Motor neuron (in vitro differentiated cells): ENCODE data around the gene ADCY6. TPM values are rescaled to one million over a fixed set of nuclear protein-coding genes. Genes with fewer than 3 reads are reported as not detected.
"Not testable (repeated sequence)": the region's sequence is repeated elsewhere in the genome, so short reads cannot be mapped to it uniquely, and the experiment has no call there.

Experiments
- ATAC-seq, 8 experiments: fragments of 200-7000 bp; cut with Tn5 transposase; replicated peaks in 6 of 8; 2 replicates each; pipeline ENCODE4 v1.8.0; 2021; ENCODE audit warnings: mild to moderate bottlenecking in 8 of 8, moderate library complexity in 8 of 8
- H3K27ac ChIP-seq, 2 donors: fragments of 250-450 bp; sonication (Bioruptor Pico); 2 replicates each; pipeline ENCODE4 v1.9.0; 2021; ENCODE audit warnings: antibody characterized with exemption in 2 of 2, mild to moderate bottlenecking in 2 of 2, moderate library complexity in 1 of 2
- H3K4me1 ChIP-seq, 2 donors: fragments of 250-450 bp; sonication (Bioruptor Pico); replicated peaks in 1 of 2; 2 replicates each; pipeline ENCODE4 v1.6.1; 2021; ENCODE audit warnings: antibody characterized with exemption in 2 of 2, mild to moderate bottlenecking in 2 of 2, moderate library complexity in 1 of 2
- H3K4me3 ChIP-seq, 5 donors: fragments of 250-450 bp; sonication (Bioruptor Pico); 2 replicates each; pipeline ENCODE4 v1.9.0; 2021; ENCODE audit warnings: antibody characterized with exemption in 5 of 5, mild to moderate bottlenecking in 5 of 5, moderate library complexity in 4 of 5
- WGBS, 10 experiments: fragments of 450-650 bp; shearing (Covaris generic); methylation state at CpG; one replicate each; pipeline ENCODE4 v1.0.0; 2022; 5-methylcytosine and 5-hydroxymethylcytosine counted together
- in situ Hi-C, 9 experiments: fragments of 400-800 bp; cut with MboI; loops; one replicate each; pipeline ENCODE4 v1.15.0; 2021; ENCODE audit warnings: low sequenced_read_pairs in 9 of 9, low pct_unique_long_range_greater_than_20kb in 2 of 9; ENCODE audit not compliant: unreplicated experiment in 9 of 9
- total RNA-seq, 8 experiments: library from RNA; unstranded; fragments of 300-600 nt; gene quantifications; 2 replicates each; pipeline versions ENCODE4 v1.2.3 to v1.2.4, GENCODE V29; 2022

Gene ADCY6
- total RNA-seq, 8 experiments from 2014 or later: 12.4 to 43.6 (median 20.0) TPM

DNA sequence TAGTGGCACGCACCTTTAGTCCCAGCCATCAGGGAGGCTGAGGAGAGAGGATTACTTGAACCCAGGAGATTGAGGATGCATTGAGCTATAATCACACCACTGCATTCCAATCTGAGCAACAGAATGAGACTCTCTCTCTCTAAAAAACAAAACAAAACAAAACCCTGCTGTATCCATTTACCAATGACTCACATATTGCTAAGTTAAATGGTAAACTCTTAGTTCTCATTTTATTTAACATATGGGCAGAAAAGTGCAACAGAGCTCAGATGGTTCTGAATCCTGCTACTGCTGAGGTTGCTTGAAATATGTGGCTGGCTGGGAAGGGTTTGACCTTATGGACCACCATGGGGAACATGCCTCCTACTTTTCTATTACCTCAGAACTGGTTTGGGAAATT is 38.7 kb downstream of the ADCY6 start:
- WGBS, 10 experiments: 100% methylated on average over 1 of the region's 1 CpG; no CpG with 5 or more reads in 7 of the 10 experiments
- in situ Hi-C loops: no loop called here
- Histone ChIP-seq H3K4me1 (no peaks in the 10 kb centered on the region), H3K4me3 (no peak overlapping the region), H3K27ac (no peak overlapping the region)
- peak in 2 of 8 experiments; percentile 36 to 47 for ATAC-seq

DNA sequence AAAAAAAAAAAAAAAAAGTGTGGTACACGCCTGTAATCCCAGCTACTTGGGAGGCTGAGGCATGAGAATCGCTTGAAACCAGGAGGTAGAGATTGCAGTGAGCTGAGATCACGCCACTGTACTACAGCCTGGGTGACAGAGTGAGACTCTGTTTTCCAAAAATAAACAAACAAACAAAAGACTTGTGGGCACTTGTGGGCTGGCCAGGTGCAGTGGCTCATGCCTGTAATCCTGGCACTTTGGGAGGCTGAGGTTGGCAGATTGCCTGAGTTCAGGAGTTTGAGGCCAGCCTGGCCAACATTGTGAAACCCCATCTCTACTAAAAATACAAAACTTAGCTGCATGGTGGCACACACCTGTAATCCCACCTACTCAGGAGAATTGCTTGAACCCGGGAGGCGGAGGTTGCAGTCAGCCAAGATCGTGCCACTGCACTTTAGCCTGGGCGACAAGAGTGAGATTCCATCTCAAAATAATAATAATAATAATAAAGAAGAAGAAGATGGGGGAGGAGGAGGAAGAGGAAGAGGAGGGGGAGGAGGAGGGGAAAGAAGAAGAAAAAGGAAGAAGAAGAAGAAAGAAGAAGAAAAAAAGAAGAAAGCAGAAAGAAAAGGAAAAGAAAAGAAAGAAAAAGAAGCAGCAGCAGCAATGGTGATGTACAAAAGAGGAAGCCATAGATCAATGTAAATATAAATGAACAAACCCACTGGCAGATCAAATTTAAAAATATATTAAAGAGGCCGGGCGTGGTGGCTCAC is 44.5 kb downstream of the ADCY6 start:
- ATAC-seq: no peak
- WGBS, 10 experiments: 42 to 100% (median 79%) methylated on average over 2 to 7 of the region's 9 CpGs; no CpG with 5 or more reads in 3 of the 10 experiments
- Histone ChIP-seq H3K4me3 (no peak overlapping the region), H3K27ac (no peak overlapping the region), H3K4me1 (no peaks in the 10 kb centered on the region)
- in situ Hi-C loops: no loop called here

DNA sequence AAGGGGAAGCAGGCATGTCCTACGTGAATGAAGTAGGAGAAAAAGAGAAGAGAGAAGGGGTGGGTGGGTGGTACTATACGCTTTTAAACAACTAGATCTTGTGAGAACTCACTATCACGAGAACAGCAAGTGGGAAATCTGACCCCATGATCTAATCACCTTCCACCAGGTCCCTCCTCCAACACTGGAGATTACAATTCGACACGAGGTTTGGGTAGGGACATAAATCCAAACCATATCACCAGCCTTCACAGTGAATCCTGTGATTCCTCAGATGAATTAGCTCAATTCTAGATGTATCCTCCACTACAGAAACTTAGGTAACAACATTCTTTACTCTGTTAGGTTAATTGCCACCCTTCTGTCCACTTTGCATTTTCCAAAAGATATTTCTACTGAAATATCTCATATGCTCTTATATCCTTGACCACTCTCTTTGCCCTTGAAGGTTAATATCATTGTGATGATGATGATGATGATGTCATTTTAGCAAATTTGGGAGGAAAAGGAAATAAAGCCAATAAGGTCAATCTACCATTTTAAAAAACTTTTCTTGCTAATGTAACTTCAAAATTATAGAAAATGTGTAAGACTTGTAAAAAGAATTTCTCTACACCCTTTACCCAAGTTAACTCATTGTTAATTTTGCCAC is 49.1 kb downstream of the ADCY6 start:
- Histone ChIP-seq H3K4me1 (no peaks in the 10 kb centered on the region), H3K27ac (no peak overlapping the region), H3K4me3 (no peak overlapping the region)
- no peak for ATAC-seq
- 16 to 78% (median 40%) methylated on average over 1 to 4 of the region's 5 CpGs; no CpG with 5 or more reads in 1 of the 10 experiments for WGBS, 10 experiments
- in situ Hi-C loops: no loop called here

DNA sequence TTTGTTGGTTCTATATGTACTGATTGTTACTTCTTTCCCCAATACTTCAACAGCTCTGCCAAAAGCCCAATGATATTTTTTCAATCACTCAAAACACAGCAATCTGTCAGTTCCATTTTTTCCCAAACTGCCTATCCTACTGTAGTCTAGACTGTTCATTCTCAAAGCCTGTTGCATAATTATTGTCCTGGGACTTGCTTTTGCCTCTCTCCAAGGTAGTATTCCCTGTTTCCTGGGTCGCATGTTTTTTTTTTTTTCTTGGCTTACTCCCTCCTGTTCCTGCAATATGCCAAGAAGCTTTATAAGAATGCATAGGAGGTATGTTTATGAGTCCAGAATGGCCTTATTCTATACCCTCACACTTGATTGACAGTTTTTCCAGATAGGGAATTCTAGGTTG is 52.4 kb downstream of the ADCY6 start:
- Histone ChIP-seq H3K4me3 (no peak overlapping the region), H3K27ac (no peak overlapping the region), H3K4me1 (no peaks in the 10 kb centered on the region)
- in situ Hi-C loops: no loop called here
- 17 to 75% (median 36%) methylated on average over 1 of the region's 1 CpG; no CpG with 5 or more reads in 1 of the 10 experiments for WGBS, 10 experiments
- no peak for ATAC-seq

DNA sequence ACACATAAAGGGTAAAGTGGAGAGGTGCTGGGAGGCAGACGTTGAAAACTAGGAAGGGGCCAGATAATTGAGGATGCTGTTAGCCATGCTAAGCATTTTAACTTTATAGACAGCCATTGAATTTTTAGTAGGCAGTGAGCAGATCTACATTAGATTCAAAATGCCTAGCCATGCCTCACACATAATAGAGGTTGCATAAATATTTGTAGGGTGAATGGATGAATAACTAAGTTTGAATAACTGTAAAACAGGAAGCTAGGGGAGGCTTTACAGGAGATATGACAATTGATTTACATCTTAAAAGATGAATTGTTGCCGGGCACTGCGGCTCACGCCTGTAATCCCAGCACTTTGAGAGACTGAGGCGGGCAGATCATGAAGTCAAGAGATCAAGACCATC is 60.1 kb downstream of the ADCY6 start:
- Histone ChIP-seq H3K27ac (no peak overlapping the region), H3K4me1 (no peaks in the 10 kb centered on the region), H3K4me3 (no peak overlapping the region)
- peak in 4 of 8 experiments; percentile 22 to 99 (median 93) for ATAC-seq
- in situ Hi-C loops: no loop called here
- 21 to 57% (median 43%) methylated on average over 1 to 4 of the region's 5 CpGs; no CpG with 5 or more reads in 5 of the 10 experiments for WGBS, 10 experiments

DNA sequence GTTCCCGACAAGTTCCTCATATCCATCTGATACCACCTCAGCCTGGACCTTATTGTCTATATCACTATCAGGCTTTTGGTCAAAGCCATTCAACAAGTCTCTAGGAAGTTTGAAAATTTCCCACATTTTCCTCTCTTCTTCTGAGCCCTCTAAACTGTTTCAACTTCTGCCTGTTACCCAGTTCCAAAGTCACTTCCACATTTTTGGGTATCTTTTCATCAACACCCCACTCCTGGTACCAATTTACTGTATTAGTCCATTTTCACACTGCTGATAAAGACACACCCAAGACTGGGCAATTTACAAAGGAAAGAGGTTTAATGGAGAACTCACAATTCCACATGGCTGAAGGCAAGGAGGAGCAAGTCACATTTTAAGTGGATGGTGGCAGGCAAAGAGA is 68.2 kb downstream of the ADCY6 start:
- 0 to 100% (median 79%) methylated on average over 1 of the region's 1 CpG; no CpG with 5 or more reads in 2 of the 10 experiments for WGBS, 10 experiments
- H3K4me1 ChIP-seq, ATAC-seq, H3K4me3 ChIP-seq, H3K27ac ChIP-seq, in situ Hi-C loops: not testable (repeated sequence)

DNA sequence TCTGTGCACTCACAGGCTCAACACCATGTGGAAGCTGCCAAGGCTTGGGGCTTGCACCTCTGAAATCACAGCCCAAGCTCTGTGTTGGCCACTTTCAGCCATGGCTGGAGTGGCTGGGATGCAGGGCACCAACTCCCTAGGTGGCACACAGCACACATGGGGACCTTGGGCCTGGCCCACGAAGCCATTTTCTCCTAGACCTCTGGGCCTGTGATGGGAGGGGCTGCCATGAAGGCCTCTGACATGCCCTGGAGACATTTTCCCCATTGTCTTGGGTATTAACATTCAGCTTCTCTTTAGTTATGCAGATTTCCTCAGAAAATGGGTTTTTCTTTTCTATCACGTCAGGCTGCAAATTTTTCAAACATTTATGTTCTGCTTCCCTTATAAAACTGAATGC is 68.7 kb downstream of the ADCY6 start:
- in situ Hi-C loops, ATAC-seq, H3K27ac ChIP-seq, H3K4me1 ChIP-seq, H3K4me3 ChIP-seq: not testable (repeated sequence)
- 13 to 86% (median 39%) methylated on average over 1 to 2 of the region's 2 CpGs; no CpG with 5 or more reads in 2 of the 10 experiments for WGBS, 10 experiments

DNA sequence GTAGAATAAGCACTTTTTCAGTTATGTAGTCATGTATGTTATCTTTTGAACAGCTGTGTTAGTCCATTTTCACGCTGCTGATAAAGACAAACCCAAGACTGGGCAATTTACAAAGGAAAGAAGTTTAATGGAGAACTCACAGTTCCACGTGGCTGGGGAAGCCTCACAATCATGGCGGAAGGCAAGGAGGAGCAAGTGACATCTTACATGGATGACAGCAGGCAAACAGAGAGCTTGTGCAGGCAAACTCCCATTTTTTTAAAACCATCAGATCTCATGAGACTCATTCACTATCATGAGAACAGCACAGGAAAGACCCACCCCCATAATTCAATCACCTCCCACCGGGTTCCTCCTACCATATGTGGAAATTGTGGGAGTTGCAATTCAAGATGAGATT is 69.9 kb downstream of the ADCY6 start:
- WGBS, 10 experiments: 63 to 100% (median 87%) methylated on average over 1 to 4 of the region's 4 CpGs; no CpG with 5 or more reads in 3 of the 10 experiments
- in situ Hi-C loops, H3K4me3 ChIP-seq, H3K27ac ChIP-seq, ATAC-seq: not testable (repeated sequence)
- peaks cover 13 to 17% of the 10 kb centered on the region in 2 donors for H3K4me1 ChIP-seq

DNA sequence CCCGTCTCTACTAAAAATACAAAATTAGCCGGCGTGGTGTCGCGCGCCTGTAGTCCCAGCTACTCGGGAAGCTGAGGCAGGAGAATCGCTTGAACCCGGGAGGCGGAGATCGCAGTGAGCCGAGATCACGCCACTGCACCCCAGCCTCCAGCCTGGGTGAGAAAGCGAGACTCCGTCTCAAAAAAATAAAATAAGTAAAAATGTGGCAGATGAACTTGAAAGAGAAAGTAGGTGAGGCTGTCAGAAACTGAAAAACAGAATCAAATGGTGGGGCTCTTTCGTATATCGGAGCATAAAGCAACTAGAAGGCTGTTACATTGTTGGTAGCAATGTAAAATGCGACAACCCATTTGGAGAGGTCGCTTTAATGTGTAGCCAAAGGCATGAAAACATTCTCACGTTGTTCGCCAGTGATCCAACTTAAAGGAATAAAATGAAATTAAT is 71.6 kb downstream of the ADCY6 start:
- H3K4me1 ChIP-seq: peaks cover 13 to 20% of the 10 kb centered on the region in 2 donors
- peak overlapping the region; percentile 85 to 93 for H3K27ac ChIP-seq
- no peak for ATAC-seq
- 0 to 69% (median 21%) methylated on average over 2 to 19 of the region's 21 CpGs; no CpG with 5 or more reads in 1 of the 10 experiments for WGBS, 10 experiments
- in situ Hi-C loops: no loop called here
- peak overlapping the region; percentile 52 to 91 (median 79) for H3K4me3 ChIP-seq

DNA sequence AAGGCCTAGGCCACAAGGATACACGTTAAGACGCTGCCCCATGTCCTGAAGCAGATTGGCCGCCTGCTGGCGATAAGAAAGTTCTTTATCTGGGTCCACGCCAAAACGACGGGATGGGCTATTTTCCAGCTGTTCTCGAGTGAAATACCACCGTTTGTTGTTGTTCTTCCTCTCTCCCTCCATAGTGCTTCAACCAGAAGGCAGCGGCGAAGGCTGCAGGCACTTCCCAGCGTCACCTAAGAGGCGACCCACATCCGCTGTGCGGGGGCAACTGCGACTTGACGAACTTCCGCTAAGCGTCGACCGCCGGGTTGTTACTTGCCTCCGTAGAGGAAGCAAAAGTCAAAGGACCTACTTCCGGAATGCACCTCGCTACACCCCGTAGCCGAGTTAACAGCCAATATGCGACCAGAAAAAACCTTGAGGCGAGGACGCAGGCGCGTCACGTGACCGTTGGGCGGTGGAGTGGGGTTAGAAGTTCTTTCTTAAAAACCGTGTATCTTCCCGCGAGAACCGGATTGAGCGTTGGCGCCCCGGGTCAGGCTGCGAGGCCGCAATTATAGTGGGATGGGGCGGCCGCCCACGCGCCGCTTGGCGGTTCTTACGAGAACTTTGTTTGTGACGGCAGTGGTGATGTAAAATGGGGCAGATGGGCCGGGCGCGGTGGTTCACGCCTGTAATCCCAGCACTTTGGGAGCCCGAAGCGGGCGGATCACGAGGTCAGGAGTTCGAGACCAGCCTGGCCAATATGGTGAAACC is 72.2 kb downstream of the ADCY6 start, which contains the start of gene CCNT1:
CCNT1 (minus strand) TSS at position 215 of the 759 bp plus-strand sequence; CDS start at position 183, 32 bp downstream.
- Histone ChIP-seq H3K4me1 (peaks cover 13 to 20% of the 10 kb centered on the region in 2 donors), H3K4me3 (peak within 1 kb of the TSS; percentile 52 to 91 (median 79)), H3K27ac (peak within 1 kb of the TSS; percentile 89 to 96)
- ATAC-seq: peak; percentile 91 to 98 (median 97)
- in situ Hi-C loops: no loop called here
- WGBS, 10 experiments: 0 to 3% (median 1%) methylated on average over 2 to 48 of the region's 61 CpGs
